HG02885 (cell line): ENCODE measurements around the gene MIER3.
"Not testable (repeated sequence)": the region's sequence is repeated elsewhere in the genome, so short reads cannot be mapped to it uniquely, and the experiment has no call there.

Source experiments
- ATAC-seq: cut with Tn5 transposase; IDR thresholded peaks from one replicate; pipeline ENCODE4 v1.9.1; 2021; ENCODE audit warnings: mild to moderate bottlenecking; ENCODE audit not compliant: unreplicated experiment, poor library complexity

MIER3 gene

DNA sequence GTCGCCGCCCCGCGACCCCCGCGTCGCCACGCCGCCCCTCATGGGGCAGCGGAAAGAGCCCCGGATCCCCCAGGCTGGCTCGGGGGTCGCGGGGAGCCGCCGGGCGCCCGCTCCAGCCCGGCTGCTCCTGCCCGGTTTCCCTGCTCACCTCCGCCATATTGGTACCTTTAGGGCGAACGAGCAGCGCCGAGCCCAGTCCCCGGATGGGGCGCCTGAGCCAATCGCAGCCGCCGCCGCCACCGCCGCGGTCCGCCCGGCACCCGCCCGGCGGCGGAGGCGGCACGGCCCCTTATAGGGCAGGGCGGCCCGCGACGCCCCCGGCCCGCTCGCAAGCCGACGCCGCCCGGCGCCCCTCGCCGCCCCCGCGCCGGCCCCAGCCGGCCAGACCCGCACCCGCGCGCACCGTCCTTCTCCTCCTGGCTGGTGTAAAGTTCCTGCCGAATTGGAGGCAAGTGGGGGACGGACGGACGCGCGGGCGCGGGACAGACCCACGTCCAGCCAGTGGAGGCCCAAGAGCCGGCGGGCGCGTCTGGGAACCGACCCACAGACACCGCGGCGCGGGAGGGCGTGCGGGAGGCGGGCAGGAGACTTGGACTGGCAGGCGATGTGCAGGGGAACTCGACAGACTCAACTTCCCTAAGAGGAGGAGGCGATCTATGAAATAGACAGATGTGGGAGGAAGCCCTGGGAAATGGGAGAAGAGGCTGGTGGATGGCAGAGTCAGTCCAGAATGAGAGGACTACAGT is at the start of gene MIER3:
Gene MIER3, minus strand, starts transcription at position 178 of the 746 bp plus-strand sequence. Its CDS starts 21 bp downstream, at position 157.
- ATAC-seq = peak; percentile 93

- no peak for ATAC-seq
Observed at GRCh38 chr5:56995596-56995995, 43.7 kb upstream of the MIER3 start.

DNA sequence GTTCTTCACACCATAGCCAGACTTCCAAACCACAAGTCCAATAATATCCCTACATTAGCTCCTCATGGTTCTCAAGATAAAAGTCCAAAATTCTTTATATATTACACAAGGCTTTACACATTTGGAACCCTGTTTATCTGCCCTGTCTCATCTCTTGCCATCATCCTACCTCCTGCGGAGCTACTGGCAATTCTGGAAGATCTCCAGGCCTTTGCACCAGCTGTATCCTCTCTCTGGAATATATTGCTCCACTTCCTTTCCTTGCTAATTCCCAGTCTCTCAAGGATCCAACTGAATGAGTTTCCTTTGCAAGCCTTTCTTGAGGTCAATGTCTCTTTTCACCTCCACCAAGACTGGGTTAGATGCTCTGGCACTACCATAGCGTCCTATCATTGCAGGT is 41.3 kb upstream of the MIER3 start:
- no peak for ATAC-seq

GRCh38 chr5:56989676-56990075 is 37.8 kb upstream of the MIER3 start:
- no peak for ATAC-seq

- ATAC-seq = no peak
Observed at GRCh38 chr5:56988490-56988889, 36.6 kb upstream of the MIER3 start.

DNA sequence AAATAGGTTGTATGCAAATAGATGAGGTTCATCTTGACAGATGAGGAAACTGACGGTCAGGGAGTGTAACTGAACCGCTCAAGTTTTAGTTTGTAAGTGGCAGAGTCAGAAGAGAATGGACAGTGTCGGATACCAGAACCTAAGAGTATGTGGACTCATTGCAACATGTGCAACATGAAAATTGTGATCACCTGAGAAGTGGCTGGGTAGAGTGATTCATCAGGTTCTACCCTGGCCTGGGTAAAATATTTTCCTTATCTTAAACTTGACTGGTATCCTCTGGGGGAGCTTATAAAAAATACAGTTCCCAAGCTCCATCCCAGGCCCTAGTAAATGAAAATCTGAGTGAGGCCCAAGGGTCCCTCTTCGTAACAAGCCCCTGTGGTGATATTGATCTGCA is 35.2 kb upstream of the MIER3 start:
- no peak for ATAC-seq

DNA sequence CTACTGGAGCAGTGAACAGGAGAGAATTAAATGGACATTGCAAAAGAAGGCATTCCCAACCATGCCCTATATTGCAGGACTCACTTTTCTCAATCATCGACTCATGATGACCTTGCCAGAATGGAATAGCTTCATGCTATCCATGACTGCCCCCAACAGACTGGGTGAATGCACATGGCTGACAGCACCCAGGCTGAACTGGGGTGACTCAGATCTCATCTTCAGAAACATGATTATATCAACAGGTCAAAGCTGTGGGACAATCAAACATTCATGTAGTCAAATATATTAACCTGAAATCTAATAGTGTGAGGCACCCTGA is 34.7 kb upstream of the MIER3 start:
- ATAC-seq = peak; percentile 33

GRCh38 chr5:56985936-56986625 is 34.2 kb upstream of the MIER3 start:
- ATAC-seq = peak; percentile 47

GRCh38 chr5:56984445-56984844 is 32.5 kb upstream of the MIER3 start:
- ATAC-seq = no peak

DNA sequence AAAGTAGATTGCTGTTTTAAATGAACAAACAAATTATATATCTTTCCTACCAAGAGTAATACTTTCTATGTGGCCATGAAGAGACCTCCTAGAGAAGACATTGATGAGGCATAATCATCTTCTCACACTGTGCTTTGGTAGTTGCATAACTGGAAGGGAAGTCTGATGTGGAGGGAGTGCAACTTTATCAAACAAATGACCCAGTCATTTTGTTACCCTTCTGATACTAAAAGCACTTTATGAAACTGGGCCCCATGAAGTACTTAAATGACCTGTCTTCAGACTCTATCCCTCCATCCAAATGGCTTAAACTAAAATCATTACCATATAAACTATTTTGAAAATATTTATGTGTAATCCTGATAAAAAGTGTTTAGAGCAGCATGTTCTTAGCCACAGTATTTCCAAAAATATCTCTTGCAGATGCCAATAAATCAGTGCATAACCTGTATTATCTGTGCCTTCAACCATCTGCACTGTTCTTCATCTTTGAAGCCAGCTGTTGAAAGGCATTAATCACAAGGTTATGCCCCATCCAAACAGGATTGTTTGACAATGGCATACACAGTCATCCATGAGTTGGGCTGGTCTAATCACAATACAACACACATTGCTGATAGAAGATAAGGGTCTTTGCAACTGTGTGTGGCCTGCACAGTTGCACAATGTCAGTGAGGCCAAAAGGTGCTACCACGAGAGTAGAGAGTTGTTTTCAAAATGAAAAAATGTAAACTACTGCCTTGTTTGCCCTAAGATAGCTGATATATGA is 31.9 kb upstream of the MIER3 start:
- ATAC-seq = peak; percentile 59

DNA sequence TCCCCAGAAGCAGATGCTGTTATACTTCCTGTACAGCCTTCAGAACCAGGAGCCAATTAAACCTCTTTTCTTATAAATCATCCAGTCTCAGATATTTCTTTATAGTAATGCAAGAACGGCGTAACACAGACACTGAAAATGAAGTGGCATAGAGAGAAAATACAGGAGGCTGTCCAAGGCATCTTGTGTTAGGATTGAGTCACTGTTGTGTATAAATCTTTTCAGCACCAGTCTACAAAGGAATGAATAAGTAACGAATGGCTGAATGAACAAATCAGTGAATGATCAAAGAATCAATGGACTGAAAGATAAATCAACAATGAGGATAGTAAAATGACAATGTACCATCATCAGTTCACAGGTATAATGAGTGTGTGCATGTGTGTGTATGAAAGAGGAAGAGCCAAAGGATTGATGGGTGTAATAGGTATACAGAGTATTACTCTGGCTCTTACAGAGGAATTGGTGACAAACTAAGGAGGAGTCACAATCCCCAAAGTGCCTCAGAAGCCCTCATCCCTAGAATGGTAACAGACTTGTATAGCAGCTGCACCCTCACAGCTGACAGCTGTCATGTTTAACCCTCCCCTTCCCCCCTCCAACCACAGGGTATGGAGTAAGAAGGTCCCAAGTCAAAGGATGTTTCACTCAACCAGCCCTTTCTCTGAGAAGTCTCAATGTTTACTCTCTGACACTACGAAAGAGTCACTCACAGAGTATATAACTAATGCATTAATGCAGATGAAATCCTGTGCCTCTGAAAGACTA is 29.8 kb upstream of the MIER3 start:
- no peak for ATAC-seq

DNA sequence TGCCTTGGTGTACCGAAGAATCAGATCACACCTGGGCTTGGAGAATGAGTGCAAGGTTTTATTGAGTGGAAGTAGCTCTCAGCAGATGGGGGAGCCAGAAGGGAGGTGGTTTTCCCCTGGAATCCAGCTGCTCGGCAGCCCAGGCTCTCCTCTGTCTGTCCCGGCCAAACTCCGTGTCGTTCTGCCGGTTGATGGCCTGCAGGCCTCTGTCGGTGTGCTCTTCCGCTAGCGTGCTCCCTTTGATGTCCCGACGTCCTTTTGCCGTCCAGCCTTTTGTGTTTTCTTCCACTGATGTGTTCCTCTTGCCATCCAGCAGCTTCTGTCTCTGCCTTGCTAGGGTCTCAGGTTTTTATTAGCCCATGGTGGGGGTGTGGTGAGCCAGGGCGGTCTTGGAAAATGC is 28.0 kb upstream of the MIER3 start:
- ATAC-seq = no peak

GRCh38 chr5:56979526-56979925 is 27.6 kb upstream of the MIER3 start:
- ATAC-seq = not testable (repeated sequence)

DNA sequence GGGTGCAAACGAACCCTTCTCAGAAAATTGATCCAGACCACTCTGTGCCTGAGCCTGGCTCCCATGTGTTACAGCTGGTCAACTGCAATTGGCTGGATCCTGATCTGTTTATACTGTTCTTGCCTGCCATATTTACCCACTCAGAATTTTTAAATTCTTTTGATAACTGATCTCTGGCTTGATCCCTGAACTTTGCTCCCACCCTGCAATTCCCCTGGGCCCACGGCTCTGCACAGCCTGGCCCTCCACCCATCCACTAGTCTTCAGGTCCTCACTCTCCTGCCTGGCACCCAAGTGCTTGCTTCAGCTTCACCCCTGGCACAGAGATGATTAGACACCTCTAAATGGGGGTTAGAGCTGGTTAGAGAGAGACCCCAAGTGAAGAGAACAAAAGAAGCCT is 25.9 kb upstream of the MIER3 start:
- no peak for ATAC-seq

- no peak for ATAC-seq
Observed at GRCh38 chr5:56977021-56977420, 25.1 kb upstream of the MIER3 start.

DNA sequence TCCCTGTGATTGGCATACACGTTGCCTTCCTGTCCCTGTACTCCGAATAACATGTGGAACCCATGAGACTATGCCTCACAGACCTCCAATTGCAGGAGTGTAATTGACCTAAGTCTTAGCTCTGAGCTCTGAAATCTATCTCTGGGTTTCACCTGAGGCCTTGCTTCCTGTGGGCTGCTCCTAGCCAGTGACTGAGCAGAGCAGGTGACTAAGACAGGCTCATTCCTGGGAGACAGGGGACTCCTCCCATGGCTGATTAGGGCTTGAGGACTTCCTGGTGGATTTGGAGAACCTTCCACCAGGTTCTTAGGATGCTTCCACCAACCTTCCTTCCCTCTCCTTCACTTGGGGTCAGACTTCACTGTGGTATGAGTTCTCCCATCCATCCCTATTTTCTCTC is 22.3 kb upstream of the MIER3 start:
- ATAC-seq = no peak

DNA sequence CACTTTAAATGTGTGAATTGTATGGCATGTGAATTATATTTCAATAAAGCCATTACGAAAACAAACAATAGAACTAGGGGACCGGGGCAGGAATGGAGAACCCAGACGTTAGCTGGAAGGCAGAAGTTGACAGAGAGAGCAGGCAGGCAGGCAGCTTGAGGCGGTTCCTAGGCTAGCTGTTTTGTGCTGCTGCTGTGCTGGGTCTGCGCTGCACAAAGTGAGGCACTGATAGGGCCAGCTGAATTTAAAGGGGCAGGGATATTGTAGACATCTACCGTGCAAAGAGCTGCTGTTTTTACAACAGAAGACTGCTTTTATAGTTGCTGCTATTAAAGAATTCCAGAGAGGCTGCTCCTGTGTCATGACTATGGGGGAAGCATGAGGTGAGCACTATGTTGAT is 21.6 kb upstream of the MIER3 start:
- no peak for ATAC-seq

DNA sequence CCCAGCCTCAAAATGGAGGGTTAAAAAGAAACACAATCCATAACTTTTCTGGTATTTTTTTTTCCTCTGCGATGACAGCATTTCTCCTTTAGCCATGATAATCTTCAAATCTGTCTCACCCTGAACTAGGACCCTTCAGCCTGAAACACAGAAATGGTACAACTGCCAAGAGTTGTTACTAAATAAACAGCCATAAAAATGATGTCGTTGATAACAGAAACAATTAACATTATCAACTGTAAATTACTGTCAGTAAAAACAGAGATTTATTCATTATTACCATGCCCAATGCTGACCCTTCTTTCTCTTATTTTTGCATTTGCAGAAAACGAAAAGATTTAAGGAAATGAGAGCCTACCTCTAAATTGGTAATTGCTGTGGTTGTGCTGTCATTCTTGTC is 19.4 kb upstream of the MIER3 start:
- no peak for ATAC-seq

DNA sequence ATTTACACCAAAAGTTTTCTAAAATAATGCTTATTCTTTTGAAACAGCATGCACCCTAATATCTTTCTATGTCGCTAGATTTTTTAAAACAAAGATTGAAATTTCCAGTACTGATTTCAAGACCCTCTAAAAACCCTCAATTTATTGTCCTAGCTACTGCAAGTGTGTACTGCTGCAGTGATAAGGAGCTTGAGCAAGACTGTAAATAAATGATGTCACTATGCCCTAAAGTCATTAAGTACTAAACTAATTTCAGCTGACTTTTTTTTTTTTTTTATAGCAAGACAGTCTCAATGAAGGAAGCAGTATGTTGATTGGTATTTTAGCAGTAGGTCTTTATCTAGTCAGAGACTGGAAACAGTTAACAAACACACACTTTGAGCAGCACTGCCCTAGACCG is 12.2 kb upstream of the MIER3 start:
- no peak for ATAC-seq

GRCh38 chr5:56963246-56963645 is 11.3 kb upstream of the MIER3 start:
- ATAC-seq = no peak

DNA sequence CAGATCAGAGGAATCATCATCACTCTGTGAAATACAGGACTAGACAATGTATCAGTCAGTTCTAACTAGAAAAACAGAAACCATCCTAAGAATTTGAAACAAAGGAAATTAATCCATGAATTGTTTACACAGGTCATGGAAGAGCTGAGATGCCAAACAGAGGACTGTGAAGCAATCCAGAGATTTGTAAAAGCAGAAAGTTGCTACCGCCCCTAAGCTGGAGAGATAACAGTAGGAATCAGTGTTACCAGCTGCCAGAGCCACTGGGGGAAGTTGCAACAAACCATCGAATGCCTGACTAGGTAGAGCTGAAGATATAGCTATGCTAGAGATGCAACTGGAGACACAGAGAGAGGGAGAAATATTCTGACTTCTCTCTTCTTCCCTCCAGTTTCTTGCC is 10.4 kb upstream of the MIER3 start:
- ATAC-seq = no peak
